GM12878 (cell line): ENCODE measurements around the gene TDRD3. TPM values are rescaled to one million over a fixed set of nuclear protein-coding genes. Genes with fewer than 3 reads are reported as not detected.

ENCODE experiments used
- ATAC-seq: fragments of 200-7000 bp; cut with Tn5 transposase; 3 replicates; pipeline ENCODE4 v1.9.1; 2020; ENCODE audit warnings: mild to moderate bottlenecking, moderate library complexity
- BruUV-seq: library from RNA; stranded (reverse); fragments of 400-500 nt; replicated peaks from 2 replicates; lab custom pipeline; 2021; lab: Mats Ljungman, UMichigan
- CTCF ChIA-PET: fragments of 300-600 bp; sonication (Branson Sonifier 250); formaldehyde crosslinking; extraction: SDS; loops from one replicate; lab custom pipeline; 2021; ENCODE audit warnings: inconsistent platforms; lab: Yijun Ruan, JAX
- POLR2A ChIA-PET: fragments of 350-600 bp; formaldehyde crosslinking; extraction: SDS; loops from one replicate; lab custom pipeline; 2021; ENCODE audit warnings: inconsistent platforms; lab: Charles Lee
- RAD21 ChIA-PET: fragments of 300-600 bp; sonication (Branson Sonifier 250); formaldehyde crosslinking; loops from one replicate; lab custom pipeline; 2023; ENCODE audit warnings: antibody characterized with exemption; ENCODE audit not compliant: unreplicated experiment; lab: Charles Lee
- SMC1A ChIA-PET: fragments of 300-600 bp; sonication (Branson Sonifier 250); formaldehyde crosslinking; loops from one replicate; lab custom pipeline; 2023; ENCODE audit not compliant: unreplicated experiment, uncharacterized antibody; lab: Charles Lee
- DNase-seq: peaks from one replicate; pipeline ENCODE4 v3.0.0-alpha.2; 2011; ENCODE audit warnings: low read depth, low spot score
- FAIRE-seq: peaks from 3 replicates; lab custom pipeline; 2011; peaks lifted over from hg19 to GRCh38; lab: Jason Lieb, UNC
- H2AFZ ChIP-seq: 2 replicates; pipeline ENCODE4 v1.6.0; 2011; ENCODE audit warnings: low read depth, low read length, control low read depth; ENCODE audit not compliant: control insufficient read depth
- H3K27ac ChIP-seq: 2 replicates; pipeline ENCODE4 v1.5.1; 2011; ENCODE audit warnings: control low read depth; ENCODE audit not compliant: control insufficient read depth, insufficient read depth
- H3K27me3 ChIP-seq, 2 experiments: replicated peaks in 1 of 2; 2 replicates each; pipeline versions ENCODE4 v1.6.0 to v1.6.1; 2011; ENCODE audit warnings: low read length in 1 of 2; ENCODE audit not compliant: control insufficient read depth in 2 of 2, insufficient read depth in 2 of 2
- H3K36me3 ChIP-seq, 2 experiments: 2 replicates each; pipeline ENCODE4 v1.5.1; 2011; ENCODE audit warnings: low read length in 1 of 2; ENCODE audit not compliant: control insufficient read depth in 2 of 2, insufficient read depth in 2 of 2
- H3K4me1 ChIP-seq: 2 replicates; pipeline ENCODE4 v1.6.1; 2011; ENCODE audit warnings: mild to moderate bottlenecking, low read length, moderate library complexity, mixed read lengths; ENCODE audit not compliant: control insufficient read depth, insufficient read depth
- H3K4me2 ChIP-seq: 2 replicates; pipeline ENCODE4 v1.6.0; 2011; ENCODE audit warnings: control low read depth; ENCODE audit not compliant: control insufficient read depth, insufficient read depth
- H3K4me3 ChIP-seq: fragments of 200-600 bp; sonication (generic); 2 replicates; pipeline ENCODE4 v1.5.1; 2016
- H3K79me2 ChIP-seq: 2 replicates; pipeline ENCODE4 v1.6.0; 2011; ENCODE audit warnings: low read length; ENCODE audit not compliant: control insufficient read depth, insufficient read depth
- H3K9ac ChIP-seq: 2 replicates; pipeline ENCODE4 v1.8.0; 2011; ENCODE audit warnings: low read length, control low read depth, mixed read lengths; ENCODE audit not compliant: control insufficient read depth, insufficient read depth
- H3K9me3 ChIP-seq: replicated peaks from 3 replicates; pipeline ENCODE4 v1.5.1; 2011; ENCODE audit warnings: mild to moderate bottlenecking, low read length; ENCODE audit not compliant: control insufficient read depth, insufficient read depth
- H4K20me1 ChIP-seq: 2 replicates; pipeline ENCODE4 v1.6.0; 2011; ENCODE audit not compliant: control insufficient read depth, insufficient read depth
- CTCF ChIP-seq, 3 experiments: IDR thresholded peaks in 2 of 3; conservative IDR thresholded peaks in 1 of 3; 2 replicates each; pipeline ENCODE4 v1.5.1; 2011; ENCODE audit warnings: low read depth in 3 of 3, low read length in 3 of 3, mild to moderate bottlenecking in 3 of 3, control low read depth in 2 of 3, moderate library complexity in 2 of 3, inconsistent platforms in 1 of 3, mixed read lengths in 1 of 3; ENCODE audit not compliant: control insufficient read depth in 2 of 3, insufficient read depth in 1 of 3; ENCODE audit errors: extremely low read depth in 1 of 3
- RAD21 ChIP-seq: IDR thresholded peaks from 2 replicates; pipeline ENCODE4 v1.6.1; 2011; ENCODE audit warnings: mild to moderate bottlenecking, low read depth, low read length, moderate library complexity; ENCODE audit not compliant: insufficient read depth
- SKIL ChIP-seq: fragments of 450-650 bp; IDR thresholded peaks from 2 replicates; pipeline ENCODE4 v1.6.1; 2017; ENCODE audit warnings: mild to moderate bottlenecking, low read depth, inconsistent platforms; ENCODE audit not compliant: poor library complexity, severe bottlenecking
- STAT1 ChIP-seq: fragments of 450-650 bp; conservative IDR thresholded peaks from 2 replicates; pipeline ENCODE4 v1.6.1; 2014; ENCODE audit warnings: antibody characterized with exemption, mild to moderate bottlenecking
- USF1 ChIP-seq: IDR thresholded peaks from 2 replicates; pipeline ENCODE4 v1.6.1; 2011; ENCODE audit warnings: borderline replicate concordance, low read depth, mild to moderate bottlenecking, moderate library complexity, mixed read lengths, low read length; ENCODE audit not compliant: insufficient read depth; ENCODE audit errors: extremely low read length
- WGBS: methylation state at CpG from one replicate; pipeline ENCODE4 v1.1.6; 2016; ENCODE audit warnings: low lambda C conversion rate; ENCODE audit not compliant: insufficient replicate concordance, insufficient coverage; ENCODE audit errors: missing lambda C conversion rate; 5-methylcytosine and 5-hydroxymethylcytosine counted together
- in situ Hi-C: fragments of 300-500 bp; cut with MboI; formaldehyde crosslinking; loops from 9 replicates; pipeline ENCODE4 v1.14.3; 2018; ENCODE audit warnings: mixed read lengths
- intact Hi-C: fragments of 100-400 bp; cut with micrococcal nuclease; formaldehyde crosslinking; loops from one replicate; pipeline ENCODE4 v1.14.2; 2022; ENCODE audit not compliant: unreplicated experiment
- polyA plus RNA-seq, 11 experiments: library from polyadenylated mRNA; depleted of rRNA in 4 of 11; unstranded in 6 of 11; stranded (reverse) in 5 of 11; fragments of >200 nt; fragmentation: Nextera tagmentation in 4 of 11; fragmentation: Illumina TruSeq in 1 of 11; extraction: Ambion mirVana in 4 of 11; extraction: Trizol in 1 of 11; gene quantifications; 1 replicate in 1 of 11; 2 replicates in 10 of 11; pipeline versions ENCODE4 v1.2.1 to v1.2.3, GENCODE V29; 2011 to 2016; ENCODE audit warnings: inconsistent platforms in 2 of 11, missing spikeins in 2 of 11, low read depth in 1 of 11
- total RNA-seq, 4 experiments: library from RNA; depleted of rRNA in 3 of 4; stranded (reverse); fragments of >200 nt in 3 of 4; fragmentation: Illumina TruSeq in 1 of 4; extraction: Trizol in 1 of 4; gene quantifications; 2 replicates each; pipeline versions ENCODE4 v1.2.1 to v1.2.3, GENCODE V29; 2013 to 2021
- TF ChIP-seq, protein P1 (sequence below): fragments of 450-650 bp; IDR thresholded peaks from 2 replicates; pipeline ENCODE4 v1.6.1; 2018; ENCODE audit warnings: mild to moderate bottlenecking, low read depth, moderate library complexity; ENCODE audit not compliant: partially characterized antibody

TDRD3 gene
- total and polyA plus RNA-seq, 10 of the 15 experiments (the other 5 are each of a cell fraction or from before 2014, with no cell fraction given): 8.4 to 27.9 (median 15.8) TPM

DNA sequence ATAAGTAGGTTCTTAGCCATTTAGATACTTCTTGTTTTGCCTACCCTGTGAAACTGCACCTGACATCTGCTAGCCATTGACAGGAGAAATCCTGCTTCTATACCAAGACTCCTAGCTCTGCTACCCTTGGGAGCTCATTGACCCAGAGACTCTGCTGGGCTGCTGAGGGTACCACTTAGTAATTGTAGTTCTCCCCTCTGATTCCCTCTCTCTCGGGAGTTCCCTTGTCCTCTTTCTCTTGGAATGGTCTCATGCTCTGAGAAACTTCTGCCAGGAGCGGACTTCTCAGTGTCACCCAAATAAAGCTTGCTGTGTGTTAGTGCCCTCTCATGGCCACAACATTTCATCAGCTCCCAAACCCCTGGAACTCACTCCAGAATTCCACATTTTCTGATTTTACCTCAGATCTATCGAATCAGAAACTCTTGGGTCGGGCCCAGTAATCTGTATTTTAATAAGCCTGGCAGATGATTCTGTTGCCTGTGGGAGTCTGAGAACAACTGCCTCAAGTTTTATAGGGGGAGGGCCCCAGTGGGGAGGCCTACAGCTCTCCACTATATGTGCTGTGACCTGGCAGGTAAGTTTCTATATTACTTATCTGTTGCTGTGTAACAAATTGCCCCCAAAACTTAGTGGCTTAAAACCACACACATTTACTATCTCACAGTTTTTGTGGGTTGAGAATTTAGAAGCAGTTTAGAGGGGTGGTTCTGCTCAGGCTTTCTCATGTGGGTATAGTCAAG, 221.1 kb downstream of the TDRD3 start:
- in situ Hi-C loops (no loop called here), intact Hi-C loops (no loop called here)
- Histone ChIP-seq H3K4me2 (no peak overlapping the region), H3K9ac (no peak overlapping the region), H3K9me3 (no peaks in the 10 kb centered on the region), H3K27ac (no peak overlapping the region), H3K4me3 (no peak overlapping the region), H2AFZ (no peak overlapping the region), H3K36me3 (no peaks in the 10 kb centered on the region), H3K79me2 (no peaks in the 10 kb centered on the region), H3K4me1 (no peaks in the 10 kb centered on the region), H3K27me3 (no peaks in the 10 kb centered on the region), H4K20me1 (no peaks in the 10 kb centered on the region)
- POLR2A ChIA-PET: no interaction called here
- SMC1A ChIA-PET: interaction anchor here (0.7 to 2.5 kb wide), 3 partner anchors 36 to 170 kb away, joined by 3 to 13 read pairs (median 4); no protein-coding TSS in a partner anchor
- no peak for DNase-seq
- no TSS peak for BruUV-seq
- FAIRE-seq: no peak
- RAD21 ChIA-PET: interaction anchor here (0.8 to 1.9 kb wide), 2 partner anchors 129 to 170 kb away, joined by 3 to 6 read pairs; no protein-coding TSS in a partner anchor
- TF ChIP-seq RAD21 (peak; percentile 26; the same call in 1 of the 2 replicates), USF1 (no peak), STAT1 (no peak), CTCF (IDR thresholded peaks at IDR 0.05 in 2 of 3, conservative IDR thresholded peaks at IDR 0.05 in 1 of 3; ENCODE audit: control insufficient read depth in 2 of 3, extremely low read depth in 1 of 3, insufficient read depth in 1 of 3, low read depth in 3 of 3, low read length in 3 of 3) (peak in 1 of 3 experiments; percentile 5; a peak in 1 of 6 replicates), SKIL (no peak)
- TF ChIP-seq, protein P1, sequence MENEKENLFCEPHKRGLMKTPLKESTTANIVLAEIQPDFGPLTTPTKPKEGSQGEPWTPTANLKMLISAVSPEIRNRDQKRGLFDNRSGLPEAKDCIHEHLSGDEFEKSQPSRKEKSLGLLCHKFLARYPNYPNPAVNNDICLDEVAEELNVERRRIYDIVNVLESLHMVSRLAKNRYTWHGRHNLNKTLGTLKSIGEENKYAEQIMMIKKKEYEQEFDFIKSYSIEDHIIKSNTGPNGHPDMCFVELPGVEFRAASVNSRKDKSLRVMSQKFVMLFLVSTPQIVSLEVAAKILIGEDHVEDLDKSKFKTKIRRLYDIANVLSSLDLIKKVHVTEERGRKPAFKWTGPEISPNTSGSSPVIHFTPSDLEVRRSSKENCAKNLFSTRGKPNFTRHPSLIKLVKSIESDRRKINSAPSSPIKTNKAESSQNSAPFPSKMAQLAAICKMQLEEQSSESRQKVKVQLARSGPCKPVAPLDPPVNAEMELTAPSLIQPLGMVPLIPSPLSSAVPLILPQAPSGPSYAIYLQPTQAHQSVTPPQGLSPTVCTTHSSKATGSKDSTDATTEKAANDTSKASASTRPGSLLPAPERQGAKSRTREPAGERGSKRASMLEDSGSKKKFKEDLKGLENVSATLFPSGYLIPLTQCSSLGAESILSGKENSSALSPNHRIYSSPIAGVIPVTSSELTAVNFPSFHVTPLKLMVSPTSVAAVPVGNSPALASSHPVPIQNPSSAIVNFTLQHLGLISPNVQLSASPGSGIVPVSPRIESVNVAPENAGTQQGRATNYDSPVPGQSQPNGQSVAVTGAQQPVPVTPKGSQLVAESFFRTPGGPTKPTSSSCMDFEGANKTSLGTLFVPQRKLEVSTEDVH: no peak
- CTCF ChIA-PET: interaction anchor here (1.2 to 3.4 kb wide), 4 partner anchors 9 to 172 kb away, joined by 4 to 22 read pairs (median 12); no protein-coding TSS in a partner anchor
- peak; percentile 16; the same call in 1 of the 3 replicates for ATAC-seq
- WGBS: 6% methylated on average over 4 of the region's 4 CpGs
